Thyroid gland (tissue), 4 donors: Measurements from ENCODE around the gene DPYD.

Experiments
- POLR2A ChIP-seq, 2 donors: fragments of 450-650 bp; IDR thresholded peaks; one replicate each; pipeline ENCODE4 v1.6.1; 2017; ENCODE audit warnings: antibody characterized with exemption in 2 of 2, mild to moderate bottlenecking in 2 of 2, moderate library complexity in 1 of 2
- TF ChIP-seq, protein P1 (sequence below), 6 experiments: fragments of 200-600 bp in 3 of 6; fragments of 450-650 bp in 3 of 6; sonication (generic) in 3 of 6; IDR thresholded peaks; one replicate each; pipeline ENCODE4 v1.5.1; 2016 to 2019; ENCODE audit warnings: antibody characterized with exemption in 6 of 6, mild to moderate bottlenecking in 2 of 6, inconsistent platforms in 1 of 6, moderate library complexity in 1 of 6

- TF ChIP-seq, protein P1, sequence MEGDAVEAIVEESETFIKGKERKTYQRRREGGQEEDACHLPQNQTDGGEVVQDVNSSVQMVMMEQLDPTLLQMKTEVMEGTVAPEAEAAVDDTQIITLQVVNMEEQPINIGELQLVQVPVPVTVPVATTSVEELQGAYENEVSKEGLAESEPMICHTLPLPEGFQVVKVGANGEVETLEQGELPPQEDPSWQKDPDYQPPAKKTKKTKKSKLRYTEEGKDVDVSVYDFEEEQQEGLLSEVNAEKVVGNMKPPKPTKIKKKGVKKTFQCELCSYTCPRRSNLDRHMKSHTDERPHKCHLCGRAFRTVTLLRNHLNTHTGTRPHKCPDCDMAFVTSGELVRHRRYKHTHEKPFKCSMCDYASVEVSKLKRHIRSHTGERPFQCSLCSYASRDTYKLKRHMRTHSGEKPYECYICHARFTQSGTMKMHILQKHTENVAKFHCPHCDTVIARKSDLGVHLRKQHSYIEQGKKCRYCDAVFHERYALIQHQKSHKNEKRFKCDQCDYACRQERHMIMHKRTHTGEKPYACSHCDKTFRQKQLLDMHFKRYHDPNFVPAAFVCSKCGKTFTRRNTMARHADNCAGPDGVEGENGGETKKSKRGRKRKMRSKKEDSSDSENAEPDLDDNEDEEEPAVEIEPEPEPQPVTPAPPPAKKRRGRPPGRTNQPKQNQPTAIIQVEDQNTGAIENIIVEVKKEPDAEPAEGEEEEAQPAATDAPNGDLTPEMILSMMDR (IDR thresholded peaks at IDR 0.05): no peak
- TF ChIP-seq POLR2A (IDR thresholded peaks at IDR 0.05): no peak
These were observed 613.7 kb downstream of the DPYD start for GRCh38 chr1:97307151-97307550.
